Lung (tissue), 12 donors: ENCODE measurements around the gene ATG4C. TPM values are rescaled to one million over a fixed set of nuclear protein-coding genes. Genes with fewer than 3 reads are reported as not detected.

ENCODE experiments used
- ATAC-seq: fragments of 200-7000 bp; cut with Tn5 transposase; one replicate; pipeline ENCODE4 v1.9.1; 2020; ENCODE audit warnings: moderate number of reproducible peaks; ENCODE audit not compliant: insufficient read depth, low FRiP score
- DNase-seq, 3 donors: peaks; one replicate each; pipeline ENCODE4 v3.0.0-alpha.2; 2013 to 2017
- H3K27ac ChIP-seq, 2 donors: one replicate each; pipeline ENCODE4 v1.5.1; 2013; ENCODE audit warnings: mild to moderate bottlenecking in 2 of 2, moderate library complexity in 2 of 2, control low read depth in 1 of 2, inconsistent platforms in 1 of 2, low read depth in 1 of 2, low read length in 1 of 2
- H3K27me3 ChIP-seq, 3 donors: one replicate each; pipeline ENCODE4 v1.5.1; 2013; ENCODE audit warnings: low read length in 2 of 3; ENCODE audit not compliant: control insufficient read depth in 3 of 3, insufficient read depth in 3 of 3
- H3K36me3 ChIP-seq, 4 donors: one replicate each; pipeline ENCODE4 v1.5.1; 2013; ENCODE audit warnings: low read length in 4 of 4, mild to moderate bottlenecking in 1 of 4, moderate library complexity in 1 of 4; ENCODE audit not compliant: control insufficient read depth in 4 of 4, insufficient read depth in 4 of 4
- H3K4me1 ChIP-seq, 5 donors: one replicate each; pipeline ENCODE4 v1.5.1; 2013; ENCODE audit warnings: low read length in 5 of 5, mild to moderate bottlenecking in 2 of 5, moderate library complexity in 1 of 5; ENCODE audit not compliant: control insufficient read depth in 5 of 5, insufficient read depth in 5 of 5
- H3K4me3 ChIP-seq: one replicate; pipeline ENCODE4 v1.5.1; 2013; ENCODE audit warnings: mild to moderate bottlenecking, control low read depth, moderate library complexity
- H3K9ac ChIP-seq, 2 donors: one replicate each; pipeline ENCODE4 v1.5.1; 2013; ENCODE audit warnings: low read length in 2 of 2, control low read depth in 1 of 2; ENCODE audit not compliant: insufficient read depth in 1 of 2
- H3K9me3 ChIP-seq, 4 donors: one replicate each; pipeline ENCODE4 v1.5.1; 2013; ENCODE audit warnings: low read length in 3 of 4, mild to moderate bottlenecking in 1 of 4, moderate library complexity in 1 of 4; ENCODE audit not compliant: control insufficient read depth in 4 of 4, insufficient read depth in 3 of 4
- CTCF ChIP-seq: IDR thresholded peaks from 2 replicates; pipeline ENCODE4 v1.5.1; 2012; ENCODE audit warnings: mild to moderate bottlenecking; ENCODE audit errors: control extremely low read depth, extremely low read depth
- WGBS, 2 donors: extraction: QIAGEN DNeasy Blood & Tissue Kit; methylation state at CpG; one replicate each; pipeline ENCODE4 v1.1.7; 2013; 5-methylcytosine and 5-hydroxymethylcytosine counted together
- polyA plus RNA-seq, 2 donors: library from polyadenylated mRNA; stranded (reverse); fragments of 200-250 nt; gene quantifications; one replicate each; pipeline ENCODE4 v1.2.1, GENCODE V29; 2013
- total RNA-seq, 2 donors: library from RNA; depleted of rRNA in 1 of 2; stranded (reverse); fragments of >200 nt in 1 of 2; gene quantifications; one replicate each; pipeline ENCODE4 v1.2.1, GENCODE V29; 2014 to 2021
- donor health status: control.
- donor health status: control.
- donor health status: Bipolar disorder and iron deficiency.
- donor health status: healthy.
- donor health status: DM: yes; HTN: yes; CAD: no.

ATG4C gene
- total and polyA plus RNA-seq, 4 donors, result 3.9 to 12.9 (median 7.3) TPM

GRCh38 chr1:62852253-62852652, 68.3 kb downstream of the ATG4C start:
- no peak for ATAC-seq
- peaks cover 0 to 10% (median 2%) of the 10 kb centered on the region in 4 donors for H3K36me3 ChIP-seq
- no peak for DNase-seq

GRCh38 chr1:62856960-62857359, 73.0 kb downstream of the ATG4C start:
- Histone ChIP-seq H3K36me3 (peaks cover 0 to 11% (median 2%) of the 10 kb centered on the region in 4 donors), H3K9ac (no peak overlapping the region), H3K27ac (no peak overlapping the region), H3K4me1 (no peaks in the 10 kb centered on the region), H3K27me3 (no peaks in the 10 kb centered on the region), H3K9me3 (no peaks in the 10 kb centered on the region), H3K4me3 (no peak overlapping the region)
- ATAC-seq (no peak), DNase-seq (no peak)
- TF ChIP-seq CTCF, result no peak
- 88 to 91% methylated on average over 9 of the region's 9 CpGs for WGBS, 2 donors

More at GRCh38 chr1:62852253-62852652, 68.3 kb downstream of the ATG4C start:
- Histone ChIP-seq H3K4me1 (no peaks in the 10 kb centered on the region), H3K27ac (no peak overlapping the region), H3K27me3 (no peaks in the 10 kb centered on the region), H3K9me3 (no peaks in the 10 kb centered on the region), H3K9ac (no peak overlapping the region), H3K4me3 (no peak overlapping the region)
- TF ChIP-seq CTCF, result no peak

- Histone ChIP-seq H3K4me3 (no peak overlapping the region), H3K27me3 (no peaks in the 10 kb centered on the region), H3K27ac (no peak overlapping the region), H3K9ac (no peak overlapping the region), H3K9me3 (no peaks in the 10 kb centered on the region), H3K36me3 (no peaks in the 10 kb centered on the region), H3K4me1 (no peaks in the 10 kb centered on the region)
- WGBS, 2 donors, result 81 to 84% methylated on average over 3 of the region's 3 CpGs
- DNase-seq (no peak), ATAC-seq (no peak)
- TF ChIP-seq CTCF, result no peak
These were observed 85.4 kb downstream of the ATG4C start for GRCh38 chr1:62869217-62869754.

DNA sequence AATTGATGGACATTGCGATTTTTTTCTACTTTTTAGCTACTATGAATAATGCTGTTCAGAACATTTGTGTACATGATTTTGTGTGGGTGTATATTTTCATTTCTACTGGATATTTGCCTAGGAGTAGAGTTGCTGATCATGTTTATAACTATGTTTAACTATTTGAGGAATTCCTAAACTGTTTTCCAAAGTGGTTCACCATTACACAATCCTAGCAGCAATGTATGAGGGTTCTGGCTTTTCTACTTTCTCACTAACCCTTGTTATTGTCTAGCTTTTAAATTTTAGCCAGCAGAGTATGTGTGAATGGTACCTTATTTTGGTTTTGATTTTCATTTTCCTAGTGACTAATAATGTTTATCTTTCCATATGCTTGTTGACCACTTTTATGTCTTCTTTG, 86.2 kb downstream of the ATG4C start:
- Histone ChIP-seq H3K36me3 (no peaks in the 10 kb centered on the region), H3K4me3 (no peak overlapping the region), H3K27me3 (peaks cover 0 to 2% (median 0%) of the 10 kb centered on the region in 3 donors), H3K9ac (no peak overlapping the region), H3K9me3 (no peaks in the 10 kb centered on the region), H3K4me1 (no peaks in the 10 kb centered on the region), H3K27ac (no peak overlapping the region)
- DNase-seq (no peak), ATAC-seq (no peak)
- WGBS, 2 donors, result 89 to 100% methylated on average over 1 of the region's 1 CpG
- no peak for TF ChIP-seq CTCF
